ENCODE results near the gene PJA2. TPM values are rescaled to one million over a fixed set of nuclear protein-coding genes. Genes with fewer than 3 reads are reported as not detected.

PJA2 gene
- total and polyA plus RNA-seq, 2 of the 8 experiments (the other 6 are each of a cell fraction or from before 2014, with no cell fraction given) = 15.3 to 47.7 TPM

- 96% methylated on average over 9 of the region's 9 CpGs; no CpG with 5 or more reads in 1 of the 2 experiments for WGBS, 2 experiments (ENCODE audit: extremely low coverage in 1 of 2, insufficient coverage in 1 of 2, insufficient read length in 1 of 2, insufficient replicate concordance in 2 of 2, low coverage in 1 of 2, low lambda C conversion rate in 2 of 2, missing lambda C conversion rate in 1 of 2)
- Histone ChIP-seq H3K27ac (ENCODE audit: low read depth, low read length) (no peak overlapping the region), H3K27me3 (replicated peaks in 1 of 4; ENCODE audit: control insufficient read depth in 3 of 4, extremely low read depth in 1 of 4, insufficient read depth in 3 of 4, low read length in 3 of 4) (no peaks in the 10 kb centered on the region), H2AFZ (ENCODE audit: low read length) (no peak overlapping the region), H2BK120ac (replicated peaks; ENCODE audit: low read depth, low read length) (no peak overlapping the region), H3K79me1 (ENCODE audit: low read depth, low read length) (no peaks in the 10 kb centered on the region), H3K56ac (replicated peaks; ENCODE audit: insufficient read length, low read depth, low read length) (no peak overlapping the region), H2BK20ac (ENCODE audit: low read length) (no peak overlapping the region), H2BK15ac (ENCODE audit: low read length) (no peak overlapping the region), H3K4ac (replicated peaks; ENCODE audit: insufficient read length, low read depth, low read length) (no peak overlapping the region), H4K20me1 (replicated peaks in 1 of 2; ENCODE audit: control insufficient read depth in 1 of 2, insufficient read depth in 2 of 2, low read length in 2 of 2) (no peaks in the 10 kb centered on the region), H3K23me2 (ENCODE audit: low read depth, low read length) (no peaks in the 10 kb centered on the region), H2BK5ac (ENCODE audit: low read depth, low read length) (no peak overlapping the region), H3K9me3 (ENCODE audit: insufficient read depth in 2 of 2, low read depth in 1 of 2, low read length in 1 of 2) (no peaks in the 10 kb centered on the region), H3K23ac (ENCODE audit: insufficient read length) (no peak overlapping the region), H4K8ac (ENCODE audit: extremely low read depth, insufficient read depth, low read length) (no peak overlapping the region), H3K4me2 (ENCODE audit: insufficient read depth in 1 of 2, low read depth in 2 of 2, low read length in 2 of 2) (no peak overlapping the region), H2BK12ac (ENCODE audit: low read depth, low read length) (no peak overlapping the region), H3K4me3 (ENCODE audit: extremely low read depth in 1 of 4, insufficient read depth in 2 of 4, low read depth in 3 of 4, low read length in 4 of 4) (no peak overlapping the region), H2AK5ac (ENCODE audit: low read depth, low read length) (no peak overlapping the region), H3K18ac (ENCODE audit: extremely low read depth, low read length) (no peak overlapping the region), H4K91ac (replicated peaks; ENCODE audit: insufficient read length, low read length) (no peak overlapping the region), H3K79me2 (ENCODE audit: control insufficient read depth in 1 of 2, insufficient read depth in 2 of 2, low read length in 2 of 2) (no peaks in the 10 kb centered on the region), H3K14ac (ENCODE audit: insufficient read length) (no peak overlapping the region), H3K36me3 (ENCODE audit: control insufficient read depth in 2 of 4, insufficient read depth in 4 of 4, low read length in 3 of 4) (no peaks in the 10 kb centered on the region; a peak in 1 of 8 replicates), H3K9ac (replicated peaks in 1 of 4; ENCODE audit: extremely low read depth in 1 of 4, low read depth in 3 of 4, low read length in 3 of 4) (no peak overlapping the region), H3K4me1 (replicated peaks in 1 of 4; ENCODE audit: control insufficient read depth in 3 of 4, insufficient read depth in 4 of 4, low read length in 3 of 4) (no peaks in the 10 kb centered on the region), H4K5ac (ENCODE audit: insufficient read length, low read depth, low read length) (no peak overlapping the region)
- ChIA-PET POLR2A (ENCODE audit: partially characterized antibody) (no interaction called here), CTCF (ENCODE audit: partially characterized antibody) (no interaction called here)
- TF ChIP-seq SUZ12 (IDR thresholded peaks at IDR 0.05; ENCODE audit: low read length) = no peak
- no peak for TF ChIP-seq TAF1 (IDR thresholded peaks at IDR 0.05; ENCODE audit: low read depth, low read length)
- TF ChIP-seq JUN (IDR thresholded peaks at IDR 0.05; ENCODE audit: low read depth, low read length) = no peak
- TF ChIP-seq, protein P1, sequence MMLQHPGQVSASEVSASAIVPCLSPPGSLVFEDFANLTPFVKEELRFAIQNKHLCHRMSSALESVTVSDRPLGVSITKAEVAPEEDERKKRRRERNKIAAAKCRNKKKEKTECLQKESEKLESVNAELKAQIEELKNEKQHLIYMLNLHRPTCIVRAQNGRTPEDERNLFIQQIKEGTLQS (IDR thresholded peaks at IDR 0.05; ENCODE audit: insufficient read depth, low read depth, low read length) = no peak
- TF ChIP-seq EP300 (IDR thresholded peaks at IDR 0.05; ENCODE audit: borderline replicate concordance in 1 of 2, low read depth in 2 of 2, low read length in 2 of 2) = no peak
- no peak for TF ChIP-seq POLR2A (IDR thresholded peaks at IDR 0.05; ENCODE audit: control extremely low read depth in 1 of 2, low read depth in 2 of 2, low read length in 2 of 2)
- no peak for TF ChIP-seq MAFK (IDR thresholded peaks at IDR 0.05; ENCODE audit: low read depth, low read length)
- TF ChIP-seq TCF12 (IDR thresholded peaks at IDR 0.05; ENCODE audit: low read depth, low read length) = no peak
- TF ChIP-seq TEAD4 (IDR thresholded peaks at IDR 0.05; ENCODE audit: low read depth, low read length) = no peak
- TF ChIP-seq FOSL1 (IDR thresholded peaks at IDR 0.05; ENCODE audit: insufficient read depth, low read depth, low read length) = no peak
- TF ChIP-seq GTF2F1 (IDR thresholded peaks at IDR 0.05; ENCODE audit: borderline replicate concordance, low read depth, low read length) = no peak
- TF ChIP-seq CBX5 (IDR thresholded peaks at IDR 0.05; ENCODE audit: low read depth, low read length) = no peak
- DNase-seq (ENCODE audit: low read depth in 1 of 2, low spot score in 2 of 2) = no peak
- no peak for FAIRE-seq
Observed at GRCh38 chr5:109318455-109319108, 91.2 kb downstream of the PJA2 start.

Data from H1 (cell line).